Dermis blood vessel endothelial cell (primary cell): Measurements from ENCODE around the gene INTS1. TPM values are rescaled to one million over a fixed set of nuclear protein-coding genes. Genes with fewer than 3 reads are reported as not detected.
A peak's percentile ranks its signal among the peaks of the same experiment; 100 is the strongest.
"Not testable (repeated sequence)": the region's sequence is repeated elsewhere in the genome, so short reads cannot be mapped to it uniquely, and the experiment has no call there.

ENCODE experiments used
- DNase-seq: peaks from one replicate; pipeline ENCODE4 v3.0.0; 2010
- total RNA-seq: library from RNA; depleted of rRNA; stranded (reverse); fragments of >200 nt; gene quantifications from 2 replicates; pipeline ENCODE4 v1.2.3, GENCODE V29; 2014

INTS1 gene
- total RNA-seq, 1 donor from 2014 or later: 44.6 TPM

- no peak for DNase-seq
Measured at GRCh38 chr7:1529383-1530116, 25.4 kb upstream of the INTS1 start.

DNA sequence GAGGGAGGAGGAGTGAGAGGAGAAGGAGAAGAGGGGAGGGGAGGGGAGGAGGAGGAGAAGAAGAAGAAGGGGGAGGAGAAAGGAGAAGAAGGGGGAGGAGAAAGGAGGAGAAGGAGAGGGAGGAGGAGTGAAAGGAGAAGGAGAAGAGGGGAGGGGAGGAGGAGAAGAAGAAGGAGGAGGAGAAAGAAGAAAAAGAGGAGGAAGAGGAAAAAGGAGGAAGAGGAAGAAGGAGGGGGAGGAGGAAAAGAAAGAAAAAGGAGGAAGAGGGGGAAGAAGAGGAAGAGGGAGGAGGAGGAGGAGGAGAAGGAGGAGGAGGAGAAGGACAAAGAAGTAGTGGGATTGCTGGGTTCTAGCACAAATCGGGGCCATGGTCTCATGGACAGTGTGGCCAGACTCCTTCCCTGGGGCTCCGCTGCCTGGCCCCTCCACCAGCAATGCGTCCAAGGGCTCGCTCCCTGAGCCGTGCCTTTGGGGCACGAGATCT lies 22.1 kb upstream of the INTS1 start:
- DNase-seq: no peak

DNA sequence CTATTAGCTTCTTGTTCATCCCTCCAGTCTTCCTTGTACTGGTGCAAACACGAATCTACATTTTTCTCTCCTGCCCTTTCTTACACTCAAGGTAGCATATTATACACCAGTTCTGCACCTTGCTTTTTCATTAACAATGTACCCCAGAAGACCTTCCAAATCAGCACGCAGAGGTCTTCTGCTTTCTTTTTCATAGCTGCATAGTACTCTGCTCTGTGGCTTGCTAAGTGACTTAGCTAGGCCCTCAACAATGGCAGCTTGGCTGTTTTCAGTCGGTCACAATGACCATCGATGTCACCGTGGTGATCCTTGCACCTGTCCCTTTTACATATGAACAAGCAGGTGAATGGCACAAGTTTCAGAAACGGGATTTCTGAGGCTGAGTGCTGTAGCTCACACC lies 21.2 kb upstream of the INTS1 start:
- DNase-seq: no peak

DNA sequence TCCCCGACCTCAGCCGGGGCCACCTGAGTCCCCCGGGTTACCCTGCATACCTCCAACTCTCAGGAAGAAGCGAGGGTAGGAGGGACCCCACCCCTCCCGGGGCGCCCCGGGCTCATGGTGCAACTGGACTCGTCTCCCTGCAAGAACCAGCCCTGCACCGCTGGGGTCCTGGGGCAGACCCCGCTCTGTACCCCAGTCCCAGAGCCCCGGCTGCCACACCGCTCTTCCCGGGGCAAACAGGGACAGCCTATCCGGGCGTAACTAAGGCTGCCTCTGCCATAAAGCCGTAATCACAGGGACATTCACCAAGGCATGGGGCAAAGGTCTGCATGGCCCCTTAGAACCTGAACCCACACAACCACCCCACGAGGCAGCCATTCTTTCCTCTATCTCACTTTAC lies 19.7 kb upstream of the INTS1 start:
- DNase-seq: no peak

- DNase-seq: no peak
Measured at GRCh38 chr7:1523208-1523607, 19.0 kb upstream of the INTS1 start.

DNA sequence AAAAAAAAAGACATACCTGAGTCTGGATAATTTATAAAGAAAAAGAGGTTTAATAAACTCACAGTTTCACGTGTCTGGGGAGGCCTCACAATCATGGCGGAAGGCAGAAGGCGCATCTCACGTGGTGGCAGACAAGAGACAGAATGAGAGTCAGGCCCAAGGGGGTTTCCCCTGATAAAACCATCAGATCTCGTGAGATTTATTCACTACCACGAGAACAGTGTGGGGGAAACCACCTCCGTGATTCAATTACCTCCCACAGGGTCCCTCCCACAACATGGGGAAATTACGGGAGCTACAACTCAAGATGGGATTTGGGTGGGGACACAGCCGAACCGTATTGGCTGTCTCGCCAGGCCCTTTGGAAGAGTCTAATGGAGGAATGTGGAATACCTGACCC lies 17.3 kb upstream of the INTS1 start:
- no peak for DNase-seq

DNA sequence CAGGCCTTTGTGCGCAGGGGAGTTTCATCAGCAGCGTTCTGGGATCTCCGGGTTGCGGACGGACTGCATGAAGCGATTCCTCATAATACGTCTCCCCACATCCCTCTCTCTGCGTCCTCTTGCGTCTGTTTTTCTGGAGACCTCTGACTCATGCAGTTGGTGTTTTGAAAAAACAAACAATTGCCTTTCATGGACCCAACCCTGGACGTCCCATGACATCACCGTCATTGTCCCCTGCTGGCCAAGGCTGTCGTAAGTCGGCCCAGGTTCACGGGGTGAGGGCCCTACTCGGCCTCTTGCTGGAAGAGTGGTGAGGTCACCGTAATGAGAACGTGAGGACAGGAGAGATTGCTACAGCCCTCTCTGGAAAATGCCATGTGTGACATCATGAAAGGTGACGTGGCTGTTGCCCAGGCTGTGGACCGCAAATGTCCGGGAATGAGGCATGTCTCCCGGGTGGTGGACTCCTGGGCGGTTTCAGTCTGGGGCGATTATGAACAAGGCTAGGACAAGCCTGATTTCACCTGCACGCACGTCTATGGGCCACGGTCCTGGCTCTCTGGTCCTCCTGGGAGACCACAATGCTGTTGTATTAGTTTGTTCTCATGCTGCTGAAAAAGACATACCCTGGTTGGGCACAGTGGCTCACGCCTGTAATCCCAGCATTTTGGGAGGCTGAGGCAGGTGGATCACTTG lies 16.5 kb upstream of the INTS1 start:
- DNase-seq: peak; percentile 93

DNA sequence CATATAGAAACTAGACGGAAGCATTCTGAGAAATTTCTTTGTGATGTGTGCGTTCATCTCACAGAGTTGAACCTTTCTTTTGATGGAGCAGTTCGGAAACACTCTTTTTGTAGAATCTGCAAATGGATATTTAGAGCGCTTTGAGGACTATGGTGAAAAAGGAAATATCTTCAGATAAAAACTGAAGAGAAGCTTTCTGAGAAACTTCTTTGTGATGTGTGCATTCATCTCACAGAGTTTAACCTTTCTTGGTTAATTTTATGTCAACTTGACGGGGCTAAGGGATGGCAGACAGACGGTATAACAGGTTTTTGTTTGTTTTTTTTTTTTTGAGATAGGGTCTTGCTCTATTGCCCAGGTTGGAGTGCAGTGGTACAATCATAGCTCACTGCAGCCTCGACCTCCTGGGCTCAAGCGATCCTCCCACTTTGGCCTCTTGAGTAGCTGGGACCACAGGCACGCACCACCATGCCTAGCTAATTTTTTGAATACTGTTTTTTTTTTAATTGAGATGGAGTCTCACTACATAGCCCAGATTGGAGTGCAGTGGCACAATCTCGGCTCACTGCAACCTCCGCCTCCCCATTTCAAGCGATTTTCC lies 15.2 kb upstream of the INTS1 start:
- DNase-seq: not testable (repeated sequence)

DNA sequence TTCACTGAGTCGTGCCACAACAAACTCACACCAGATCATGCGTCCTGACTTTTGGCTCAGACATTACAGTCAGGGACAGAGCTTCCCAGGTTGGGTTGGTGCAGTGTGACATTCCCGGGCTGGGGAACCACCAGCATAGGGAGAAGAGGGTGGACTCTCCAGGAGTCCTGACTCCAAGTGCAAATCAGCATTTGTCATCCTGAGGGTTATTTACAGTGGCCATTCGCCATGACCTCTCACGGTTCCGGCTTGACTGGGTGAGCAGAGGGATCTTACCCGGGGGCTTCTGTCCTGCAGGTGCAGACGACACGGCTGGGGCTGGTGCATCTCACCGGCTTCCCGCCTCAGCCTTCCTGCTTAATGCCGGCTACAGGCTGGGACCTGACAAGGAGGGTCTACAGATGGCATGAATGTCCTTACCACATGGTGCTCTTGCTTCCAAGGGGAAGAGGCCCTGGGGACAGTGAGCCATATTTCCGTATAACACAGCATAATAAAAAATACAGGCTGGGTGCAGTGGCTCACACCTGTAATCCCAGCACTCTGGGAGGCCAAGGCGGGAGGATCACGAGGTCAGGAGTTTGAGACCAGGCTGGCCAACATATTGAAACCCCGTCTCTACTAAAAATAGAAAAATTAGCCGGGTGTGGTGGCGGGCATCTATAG lies 12.5 kb upstream of the INTS1 start:
- DNase-seq: no peak

DNA sequence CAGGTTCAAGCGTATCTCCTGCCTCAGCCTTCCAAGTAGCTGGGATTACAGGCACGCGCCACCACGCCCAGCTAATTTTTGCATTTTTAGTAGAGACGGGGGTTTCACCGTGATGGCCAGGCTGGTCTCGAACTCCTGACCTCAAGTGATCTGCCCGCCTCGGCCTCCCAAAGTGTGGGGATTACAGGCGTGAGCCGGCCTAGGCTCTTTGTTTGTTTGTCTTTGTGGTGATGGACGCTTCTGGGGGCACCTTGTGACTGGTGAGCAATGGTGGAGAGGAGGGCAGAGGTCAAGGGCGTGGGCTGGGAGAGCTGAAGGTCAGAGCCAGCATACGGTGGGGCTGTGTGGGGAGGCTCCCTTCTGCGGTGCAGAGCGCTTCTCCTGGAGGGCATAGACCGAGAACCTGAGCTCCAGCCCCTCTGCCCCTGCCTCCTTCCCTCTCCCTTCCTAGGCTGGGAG lies 11.3 kb upstream of the INTS1 start:
- DNase-seq: not testable (repeated sequence)

GRCh38 chr7:1514995-1515401 lies 10.8 kb upstream of the INTS1 start:
- no peak for DNase-seq

DNA sequence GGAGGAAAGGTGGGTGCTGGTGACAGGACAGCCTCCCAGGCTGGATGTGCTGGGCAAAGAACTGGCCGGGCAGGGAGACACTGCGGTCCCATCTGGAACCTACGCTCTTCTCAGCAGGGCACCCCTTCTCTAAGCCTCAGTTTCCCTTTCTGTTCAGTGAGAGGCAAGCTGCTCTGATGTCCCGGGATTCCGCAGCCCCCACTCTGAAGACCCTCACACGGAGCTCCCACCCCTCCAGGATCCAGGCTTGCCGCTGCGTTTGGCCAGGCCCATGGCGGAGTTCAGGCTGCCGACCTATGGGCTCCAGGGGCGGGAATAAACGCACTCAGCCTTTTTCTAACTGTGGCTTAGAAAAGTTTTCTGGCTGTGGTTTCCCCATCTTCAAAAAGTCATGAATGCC lies 10.2 kb upstream of the INTS1 start:
- DNase-seq: no peak

DNA sequence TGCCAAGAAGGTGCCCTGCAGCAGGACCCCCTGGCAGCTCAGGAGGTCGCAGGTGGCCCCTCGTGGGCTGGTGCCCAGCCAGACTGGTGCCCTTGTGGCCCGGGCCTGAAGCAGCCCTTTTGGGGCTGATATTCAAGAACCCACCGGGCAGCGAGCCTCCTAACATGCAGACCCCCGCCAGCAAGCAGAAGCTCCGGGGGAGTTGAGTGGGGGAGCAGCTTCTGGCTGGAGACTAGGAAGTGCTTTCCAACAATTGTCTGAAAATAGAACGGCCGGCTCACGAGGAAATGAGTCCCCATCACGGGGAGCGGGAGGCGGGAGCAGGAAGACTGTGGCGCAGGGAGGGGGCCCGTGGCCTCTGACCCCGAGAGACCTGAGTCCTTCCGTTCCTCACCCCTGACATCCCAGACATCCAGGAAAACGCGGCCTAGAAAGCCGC lies 9.5 kb upstream of the INTS1 start:
- DNase-seq: peak; percentile 75

- DNase-seq: peak; percentile 70
Measured at GRCh38 chr7:1512781-1513656, 8.8 kb upstream of the INTS1 start.

DNA sequence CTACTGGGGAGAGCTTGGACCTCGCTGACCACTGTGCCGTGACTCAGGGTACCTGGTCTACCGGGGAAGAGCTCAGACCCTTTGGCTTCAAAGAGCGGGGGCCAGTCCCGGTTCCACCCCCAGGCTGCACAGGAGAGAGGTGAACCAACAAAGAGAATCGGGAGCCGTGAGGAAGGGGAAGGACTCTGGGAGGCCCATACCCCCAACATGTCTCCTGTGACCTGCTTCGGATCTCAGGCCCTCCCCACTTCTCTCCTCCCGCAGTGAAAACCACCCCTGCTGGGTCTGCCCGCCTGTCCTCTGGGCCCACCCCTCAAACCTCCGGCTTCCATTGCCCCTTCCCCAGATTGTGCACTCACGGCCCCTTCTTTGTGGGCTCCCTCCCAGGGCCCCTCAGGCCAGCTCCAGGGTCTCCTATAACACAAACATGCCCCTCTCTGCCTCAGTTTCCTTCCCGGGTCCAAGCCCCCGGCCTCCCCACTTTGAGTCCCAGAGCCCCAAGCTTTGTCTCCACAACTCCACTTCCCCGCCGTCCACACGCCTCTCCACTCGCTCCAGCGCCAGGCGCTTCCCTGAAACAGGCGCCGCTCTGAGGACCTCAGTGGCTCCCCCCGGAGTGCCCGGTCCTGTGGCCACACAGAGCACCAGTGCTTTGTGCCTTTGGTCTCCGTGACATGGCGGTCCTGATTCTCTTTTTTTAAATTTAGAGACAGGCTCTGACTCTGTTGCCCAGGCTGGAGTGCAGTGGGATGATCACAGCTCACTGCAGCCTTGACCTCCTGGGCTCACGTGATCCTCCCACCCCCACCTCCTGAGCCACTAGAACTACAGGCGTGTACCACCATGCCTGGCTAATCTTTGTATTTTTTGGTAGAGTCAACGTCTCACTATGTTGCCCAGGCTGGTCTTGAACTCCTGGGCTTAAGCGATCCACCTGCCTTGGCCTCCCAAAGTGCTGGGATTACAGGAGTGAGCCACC lies 7.5 kb upstream of the INTS1 start:
- DNase-seq: no peak

GRCh38 chr7:1510780-1511154 lies 6.6 kb upstream of the INTS1 start:
- no peak for DNase-seq

DNA sequence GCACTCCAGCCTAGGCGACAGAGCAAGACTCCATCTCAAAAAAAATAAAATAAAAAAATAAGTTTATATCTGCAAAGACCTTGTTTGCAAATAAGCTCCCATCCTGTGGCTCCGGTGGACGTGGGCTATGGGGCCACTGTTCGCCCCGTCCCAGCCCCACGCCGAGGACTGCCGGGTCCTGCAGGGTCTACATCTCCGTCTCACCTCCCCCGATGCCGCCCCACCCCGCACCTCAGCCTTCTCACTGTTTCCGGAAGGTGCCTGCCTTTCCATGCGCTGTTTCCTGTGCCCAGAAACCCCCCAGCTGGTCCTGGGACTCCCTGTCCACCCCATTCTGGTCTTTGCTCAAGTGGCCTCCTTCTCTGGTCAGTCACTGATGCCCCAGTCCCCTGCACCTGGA lies 5.0 kb upstream of the INTS1 start:
- DNase-seq: no peak

DNA sequence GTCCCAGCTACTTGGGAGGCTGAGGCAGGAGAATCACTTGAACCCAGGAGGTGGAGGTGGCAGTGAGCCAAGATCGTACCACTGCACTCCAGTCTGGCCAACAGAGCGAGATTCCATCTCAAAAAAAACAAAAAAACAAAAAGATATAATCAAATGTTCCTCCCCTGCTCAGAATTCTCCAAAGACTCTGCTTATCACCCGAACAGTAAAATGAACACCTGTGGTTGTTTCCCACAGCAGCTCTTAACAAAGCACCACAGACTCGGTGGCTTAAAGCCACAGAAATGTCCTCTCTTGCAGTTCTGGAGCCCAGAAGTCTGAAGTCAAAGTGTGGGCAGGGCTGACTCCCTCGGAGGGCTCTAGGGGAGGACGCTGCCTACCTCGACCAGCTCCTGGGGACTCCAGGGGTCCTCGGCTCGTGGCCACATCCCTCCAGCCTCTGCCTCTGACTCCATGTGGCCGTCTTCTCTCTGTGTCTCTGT lies 4.1 kb upstream of the INTS1 start:
- no peak for DNase-seq

DNA sequence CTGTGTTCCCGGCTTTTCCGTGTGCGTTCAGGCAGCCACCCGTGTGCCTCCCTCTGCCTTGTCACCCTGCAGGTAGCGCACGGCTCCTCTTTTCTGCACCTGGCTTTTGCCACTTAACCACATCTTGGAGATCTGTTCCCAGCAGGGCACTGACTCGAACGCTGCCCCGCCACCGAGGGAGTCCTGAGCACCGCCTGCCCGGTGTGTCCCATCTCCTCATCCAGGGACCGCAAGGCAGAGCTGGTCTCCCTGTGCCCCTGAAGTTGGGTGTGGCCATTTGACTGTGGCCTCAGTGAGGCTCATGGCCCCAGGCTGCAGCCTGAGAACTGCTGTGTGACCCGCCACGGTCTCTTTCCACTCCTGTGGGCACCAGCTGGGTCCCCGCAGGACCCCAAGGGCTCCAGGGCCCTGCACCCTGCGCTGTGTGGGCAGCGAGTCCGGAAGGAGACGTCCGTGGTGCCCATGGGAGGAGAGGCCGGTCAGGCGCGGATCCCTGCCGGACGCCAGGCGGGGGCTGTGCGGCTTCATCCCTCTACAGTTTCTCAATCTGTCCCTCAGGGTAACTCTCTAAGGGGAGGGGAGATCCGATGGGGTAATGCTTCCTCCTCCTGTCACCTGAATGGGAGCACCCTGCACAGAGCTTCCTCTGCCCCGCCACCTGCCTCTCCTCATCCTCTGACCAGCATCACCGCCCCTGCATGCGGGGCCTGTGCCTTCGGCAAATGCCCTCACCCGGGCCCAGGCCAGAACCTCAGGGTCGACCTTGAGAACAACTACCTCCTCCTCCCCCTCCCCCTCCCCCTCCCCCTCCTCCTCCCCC lies 1.8 kb upstream of the INTS1 start:
- no peak for DNase-seq

- DNase-seq: no peak
Measured at GRCh38 chr7:1503390-1503789, 799 bp downstream of the INTS1 start.
